Transverse colon (tissue), 4 donors: ENCODE data around the gene RAP1GDS1.

Experiments used
- CTCF ChIP-seq, 5 experiments: fragments of 200-600 bp in 3 of 5; fragments of 450-650 bp in 2 of 5; sonication (generic) in 3 of 5; IDR thresholded peaks; 1 replicate in 2 of 5; 2 replicates in 3 of 5; pipeline ENCODE4 v1.5.1; 2016 to 2017; ENCODE audit warnings: antibody characterized with exemption in 5 of 5, inconsistent platforms in 3 of 5, mild to moderate bottlenecking in 2 of 5, moderate library complexity in 1 of 5
- POLR2AphosphoS5 ChIP-seq, 3 donors: sonication (generic); formaldehyde crosslinking; IDR thresholded peaks; one replicate each; pipeline ENCODE4 v1.6.1; 2016; ENCODE audit warnings: antibody characterized with exemption in 3 of 3

- TF ChIP-seq CTCF (IDR thresholded peaks at IDR 0.05) (no peak), POLR2AphosphoS5 (IDR thresholded peaks at IDR 0.05) (no peak)
Measured at GRCh38 chr4:98345838-98346237, 84.7 kb downstream of the RAP1GDS1 start.
